Sigmoid colon (tissue), 7 donors: ENCODE results near the gene MRPL57. TPM values are rescaled to one million over a fixed set of nuclear protein-coding genes. Genes with fewer than 3 reads are reported as not detected.

Experiments used
- DNase-seq: peaks from one replicate; pipeline ENCODE4 v3.0.0-alpha.2; 2019
- H3K27ac ChIP-seq, 4 donors: fragments of 200-600 bp; sonication (generic); one replicate each; pipeline ENCODE4 v1.5.1; 2016 to 2019; ENCODE audit warnings: mild to moderate bottlenecking in 1 of 4
- H3K27me3 ChIP-seq, 3 donors: fragments of 200-600 bp; sonication (generic); one replicate each; pipeline ENCODE4 v1.5.1; 2019; ENCODE audit warnings: mild to moderate bottlenecking in 1 of 3
- H3K36me3 ChIP-seq, 4 donors: fragments of 200-600 bp; sonication (generic); one replicate each; pipeline ENCODE4 v1.5.1; 2016 to 2019
- H3K4me1 ChIP-seq, 4 donors: fragments of 200-600 bp; sonication (generic); one replicate each; pipeline ENCODE4 v1.5.1; 2017 to 2019
- H3K4me3 ChIP-seq, 4 donors: fragments of 200-600 bp; sonication (generic); one replicate each; pipeline ENCODE4 v1.5.1; 2017 to 2019; ENCODE audit warnings: mild to moderate bottlenecking in 2 of 4, moderate library complexity in 1 of 4
- H3K9me3 ChIP-seq, 4 donors: fragments of 200-600 bp in 3 of 4; sonication (generic) in 3 of 4; one replicate each; pipeline versions ENCODE4 v1.5.1 to v1.6.1; 2013 to 2019
- CTCF ChIP-seq, 4 experiments: fragments of 450-650 bp in 3 of 4; fragments of 200-600 bp in 1 of 4; IDR thresholded peaks; one replicate each; pipeline ENCODE4 v1.5.1; 2016 to 2019; ENCODE audit warnings: antibody characterized with exemption in 4 of 4, mild to moderate bottlenecking in 3 of 4, moderate library complexity in 2 of 4
- EP300 ChIP-seq, 4 donors: sonication (generic); formaldehyde crosslinking; IDR thresholded peaks; one replicate each; pipeline ENCODE4 v1.6.1; 2017; ENCODE audit warnings: antibody characterized with exemption in 4 of 4
- POLR2A ChIP-seq, 2 donors: fragments of 450-650 bp; IDR thresholded peaks; one replicate each; pipeline ENCODE4 v1.6.1; 2016; ENCODE audit warnings: antibody characterized with exemption in 2 of 2, mild to moderate bottlenecking in 2 of 2, moderate library complexity in 2 of 2
- POLR2AphosphoS5 ChIP-seq, 4 donors: sonication (generic); formaldehyde crosslinking; IDR thresholded peaks; one replicate each; pipeline ENCODE4 v1.6.1; 2017; ENCODE audit warnings: antibody characterized with exemption in 4 of 4
- WGBS, 2 donors: extraction: QIAGEN DNeasy Blood & Tissue Kit; methylation state at CpG; one replicate each; pipeline ENCODE4 v1.1.7; 2013; 5-methylcytosine and 5-hydroxymethylcytosine counted together
- intact Hi-C: fragments of 100-400 bp; cut with DNase I; formaldehyde crosslinking; loops from one replicate; pipeline ENCODE4 v1.15.1; 2023
- polyA plus RNA-seq, 3 donors: library from polyadenylated mRNA; stranded (reverse); fragments of 200-250 nt; gene quantifications; one replicate each; pipeline ENCODE4 v1.2.3, GENCODE V29; 2013
- small RNA-seq, 3 donors: library from RNA; depleted of rRNA; stranded (forward); fragments of <200 nt; gene quantifications; one replicate each; pipeline ENCODE3, GENCODE V24; 2016
- total RNA-seq, 4 donors: library from RNA; depleted of rRNA; stranded (reverse); fragments of >200 nt; gene quantifications; one replicate each; pipeline ENCODE4 v1.1.0, GENCODE V29; 2016
- donor health status: healthy with polysubstance abuse.
- donor health status: Bipolar disorder and iron deficiency.
- donor health status: healthy.

Gene MRPL57
- total and polyA plus RNA-seq, 7 donors = 21.0 to 51.0 (median 25.8) TPM

DNA sequence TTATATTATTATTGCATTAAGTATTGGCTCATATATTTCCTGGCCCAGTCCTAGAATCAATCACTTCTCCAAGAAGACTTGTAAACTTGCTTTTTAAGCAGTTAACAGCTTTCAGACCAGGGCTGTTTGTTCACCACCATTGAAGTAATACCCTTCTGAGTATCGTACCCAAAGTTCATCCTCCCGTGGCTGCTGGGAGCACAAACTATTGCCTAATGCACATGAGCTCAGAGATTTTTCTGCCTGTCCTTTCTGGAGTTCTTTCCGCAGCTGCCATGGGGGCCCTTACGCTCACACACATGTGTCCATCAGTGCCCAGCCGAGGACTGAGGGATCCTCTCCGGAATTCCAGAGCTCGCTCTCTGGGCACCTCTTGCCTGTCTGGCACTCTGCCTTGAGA, 51.5 kb downstream of the MRPL57 start:
- DNase-seq = no peak
- TF ChIP-seq POLR2AphosphoS5 (IDR thresholded peaks at IDR 0.05) = no peak
- no peak for TF ChIP-seq CTCF (IDR thresholded peaks at IDR 0.05)
- TF ChIP-seq POLR2A (IDR thresholded peaks at IDR 0.05) = no peak
- no peak for TF ChIP-seq EP300 (IDR thresholded peaks at IDR 0.05)
- WGBS, 2 donors = 95% methylated on average over 7 of the region's 7 CpGs
- H3K4me3 ChIP-seq = no peak overlapping the region
- H3K27me3 ChIP-seq = no peaks in the 10 kb centered on the region
- no peaks in the 10 kb centered on the region for H3K9me3 ChIP-seq
- intact Hi-C loops = no loop called here
- H3K4me1 ChIP-seq = no peaks in the 10 kb centered on the region
- H3K36me3 ChIP-seq = no peaks in the 10 kb centered on the region
- no peak overlapping the region for H3K27ac ChIP-seq

Small RNA genes within 50 kb of the gene (small RNA-seq; reads per million reads assigned to genes)
- 0 reads per million in 3 donors for gene AL158032.1
- 0 reads per million in 3 donors for gene RF00086

Other genes with a start within 250 kb of the MRPL57 start
- gene LATS2, start 115.1 kb upstream of the MRPL57 start, total RNA-seq = 10 to 100 TPM; 21.8 to 45.5 (median 28.2) TPM
- gene LATS2, start 115.1 kb upstream of the MRPL57 start, polyA plus RNA-seq = 1 to 10 TPM; 3.7 to 4.6 (median 4.2) TPM
- 100 to 1,000 TPM in 1 of 4 donors, 10 to 100 TPM in 3; 60.9 to 114 (median 75.7) TPM for gene SAP18, start 36.5 kb upstream of the MRPL57 start, total RNA-seq
- gene SAP18, start 36.5 kb upstream of the MRPL57 start, polyA plus RNA-seq = 100 to 1,000 TPM in 2 of 3 donors, 10 to 100 TPM in 1; 61.7 to 108 (median 108) TPM
- gene SKA3, start 106 bp upstream of the MRPL57 start, total RNA-seq = under 1 TPM in 3 of 4 donors, not detected in 1; 0.33 to 0.95 (median 0.55) TPM
- 1 to 10 TPM in 2 of 3 donors, under 1 TPM in 1; 0.60 to 6.7 (median 2.5) TPM for gene SKA3, start 106 bp upstream of the MRPL57 start, polyA plus RNA-seq